Measurements from ENCODE around the gene GPR84. TPM values are rescaled to one million over a fixed set of nuclear protein-coding genes. Genes with fewer than 3 reads are reported as not detected.

GPR84 gene
- total RNA-seq, 4 donors from 2014 or later, result 0.42 TPM; not detected in 3

- 41 to 69% methylated on average over 4 of the region's 4 CpGs for WGBS, 2 donors
- H3K4me1 ChIP-seq, result peaks cover 0 to 70% (median 25%) of the 10 kb centered on the region in 4 donors
- peak in 1 of 2 donors; percentile 34 for TF ChIP-seq EP300 (IDR thresholded peaks at IDR 0.05)
- TF ChIP-seq POLR2A (IDR thresholded peaks at IDR 0.05), result no peak
- peak overlapping the region; percentile 16 to 86 (median 68) for H3K27ac ChIP-seq
- peak in 1 of 2 donors; percentile 57 for DNase-seq (ENCODE audit: low spot score in 2 of 2)
- no peak overlapping the region for H3K4me3 ChIP-seq
- no peaks in the 10 kb centered on the region for H3K9me3 ChIP-seq
- H3K27me3 ChIP-seq, result no peaks in the 10 kb centered on the region
- H3K36me3 ChIP-seq, result no peaks in the 10 kb centered on the region
Observed at GRCh38 chr12:54376596-54376995, 12.3 kb upstream of the GPR84 start.

- WGBS, 2 donors, result 25 to 38% methylated on average over 2 of the region's 2 CpGs
Observed at GRCh38 chr12:54375259-54375579, 10.9 kb upstream of the GPR84 start.

GRCh38 chr12:54374562-54375258, 10.4 kb upstream of the GPR84 start:
- H3K4me1 ChIP-seq, result peaks cover 0 to 87% (median 35%) of the 10 kb centered on the region in 4 donors

More at GRCh38 chr12:54375259-54375579, 10.9 kb upstream of the GPR84 start:
- no peaks in the 10 kb centered on the region for H3K27me3 ChIP-seq
- no peak for TF ChIP-seq POLR2A (IDR thresholded peaks at IDR 0.05)
- no peak for TF ChIP-seq CTCF (IDR thresholded peaks at IDR 0.05)
- no peaks in the 10 kb centered on the region for H3K36me3 ChIP-seq
- peak overlapping the region in 3 of 4 donors; percentile 60 to 86 (median 77) for H3K27ac ChIP-seq
- peaks cover 0 to 84% (median 33%) of the 10 kb centered on the region in 4 donors for H3K4me1 ChIP-seq
- no peaks in the 10 kb centered on the region for H3K9me3 ChIP-seq
- no peak overlapping the region for H3K4me3 ChIP-seq
- DNase-seq (ENCODE audit: low spot score in 2 of 2), result no peak

GRCh38 chr12:54373649-54374561, 9.6 kb upstream of the GPR84 start:
- Histone ChIP-seq H3K9me3 (no peaks in the 10 kb centered on the region), H3K4me1 (peaks cover 0 to 88% (median 36%) of the 10 kb centered on the region in 4 donors), H3K27me3 (no peaks in the 10 kb centered on the region), H3K36me3 (no peaks in the 10 kb centered on the region), H3K27ac (peak overlapping the region in 3 of 4 donors; percentile 37 to 86 (median 77)), H3K4me3 (no peak overlapping the region)
- no peak for TF ChIP-seq CTCF (IDR thresholded peaks at IDR 0.05)
- TF ChIP-seq EP300 (IDR thresholded peaks at IDR 0.05), result no peak
- TF ChIP-seq POLR2A (IDR thresholded peaks at IDR 0.05), result no peak
- WGBS, 2 donors, result 93 to 96% methylated on average over 10 of the region's 10 CpGs
- no peak for DNase-seq (ENCODE audit: low spot score in 2 of 2)

More at GRCh38 chr12:54374562-54375258, 10.4 kb upstream of the GPR84 start:
- Histone ChIP-seq H3K36me3 (no peaks in the 10 kb centered on the region), H3K4me3 (no peak overlapping the region), H3K27me3 (no peaks in the 10 kb centered on the region), H3K27ac (peak overlapping the region in 3 of 4 donors; percentile 37 to 86 (median 77)), H3K9me3 (no peaks in the 10 kb centered on the region)
- WGBS, 2 donors, result 23 to 25% methylated on average over 2 of the region's 2 CpGs
- DNase-seq (ENCODE audit: low spot score in 2 of 2), result no peak
- no peak for TF ChIP-seq POLR2A (IDR thresholded peaks at IDR 0.05)

GRCh38 chr12:54372113-54372806, 8.0 kb upstream of the GPR84 start:
- Histone ChIP-seq H3K27ac (peak overlapping the region in 3 of 4 donors; percentile 17 to 86 (median 83)), H3K9me3 (no peaks in the 10 kb centered on the region), H3K4me3 (no peak overlapping the region), H3K4me1 (peaks cover 0 to 84% (median 41%) of the 10 kb centered on the region in 4 donors), H3K36me3 (no peaks in the 10 kb centered on the region), H3K27me3 (no peaks in the 10 kb centered on the region)
- no peak for DNase-seq (ENCODE audit: low spot score in 2 of 2)
- TF ChIP-seq POLR2A (IDR thresholded peaks at IDR 0.05) (no peak), EP300 (IDR thresholded peaks at IDR 0.05) (no peak)
- WGBS, 2 donors, result 55 to 61% methylated on average over 8 of the region's 8 CpGs

GRCh38 chr12:54371328-54372112, 7.2 kb upstream of the GPR84 start:
- no peak overlapping the region for H3K4me3 ChIP-seq

More at GRCh38 chr12:54371328-54372112, 7.2 kb upstream of the GPR84 start:
- no peaks in the 10 kb centered on the region for H3K36me3 ChIP-seq
- TF ChIP-seq EP300 (IDR thresholded peaks at IDR 0.05), result no peak
- no peak for TF ChIP-seq POLR2A (IDR thresholded peaks at IDR 0.05)
- TF ChIP-seq CTCF (IDR thresholded peaks at IDR 0.05), result no peak
- peak; percentile 35 to 64 for DNase-seq (ENCODE audit: low spot score in 2 of 2)
- peaks cover 0 to 77% (median 41%) of the 10 kb centered on the region in 4 donors for H3K4me1 ChIP-seq
- WGBS, 2 donors, result 34 to 43% methylated on average over 4 to 5 of the region's 5 CpGs
- H3K9me3 ChIP-seq, result no peaks in the 10 kb centered on the region
- H3K27ac ChIP-seq, result peak overlapping the region; percentile 58 to 83 (median 71)
- no peaks in the 10 kb centered on the region for H3K27me3 ChIP-seq

Measured in tibial nerve (tissue), 4 donors.